HL-60 (cell line): ENCODE data around the gene PRX.

ENCODE experiments used
- CTCF ChIP-seq: IDR thresholded peaks from one replicate; pipeline ENCODE4 v1.5.1; 2011; ENCODE audit warnings: low read length, control low read depth, inconsistent platforms; ENCODE audit not compliant: insufficient read depth
- POLR2AphosphoS5 ChIP-seq: IDR thresholded peaks from 2 replicates; pipeline ENCODE4 v1.6.1; 2012; ENCODE audit warnings: low read depth

DNA sequence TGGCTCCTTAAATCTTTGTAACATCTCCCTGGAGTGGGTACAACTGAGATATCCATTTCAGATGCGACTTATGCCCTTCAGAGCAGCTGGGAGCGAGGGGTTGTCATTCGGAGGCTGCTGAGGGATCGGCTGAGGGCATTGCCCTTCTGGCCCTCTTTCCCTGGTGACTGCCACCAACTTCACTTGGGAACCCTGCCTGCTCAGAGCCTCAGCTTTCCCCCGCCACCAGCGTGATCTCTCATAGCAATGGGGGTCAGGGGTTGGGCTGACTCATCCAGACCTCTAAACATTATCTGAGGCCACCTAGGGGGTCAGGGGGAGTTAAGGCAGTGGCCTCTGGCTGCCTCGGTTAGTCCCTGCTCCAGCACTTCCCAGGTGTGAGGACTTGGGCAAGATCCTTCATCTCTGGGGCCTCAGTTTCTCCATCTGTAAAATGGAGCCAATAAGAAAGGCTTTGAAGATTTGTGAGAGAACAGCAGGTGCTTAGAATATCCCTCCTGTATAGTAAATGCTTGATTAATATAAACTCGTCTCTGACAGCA lies 1.1 kb downstream of the PRX start:
- TF ChIP-seq POLR2AphosphoS5 = no peak
- no peak for TF ChIP-seq CTCF
